ENCODE measurements around the gene C1QL2. TPM values are rescaled to one million over a fixed set of nuclear protein-coding genes. Genes with fewer than 3 reads are reported as not detected.

The C1QL2 gene
- total RNA-seq, 4 donors from 2014 or later = not detected

DNA sequence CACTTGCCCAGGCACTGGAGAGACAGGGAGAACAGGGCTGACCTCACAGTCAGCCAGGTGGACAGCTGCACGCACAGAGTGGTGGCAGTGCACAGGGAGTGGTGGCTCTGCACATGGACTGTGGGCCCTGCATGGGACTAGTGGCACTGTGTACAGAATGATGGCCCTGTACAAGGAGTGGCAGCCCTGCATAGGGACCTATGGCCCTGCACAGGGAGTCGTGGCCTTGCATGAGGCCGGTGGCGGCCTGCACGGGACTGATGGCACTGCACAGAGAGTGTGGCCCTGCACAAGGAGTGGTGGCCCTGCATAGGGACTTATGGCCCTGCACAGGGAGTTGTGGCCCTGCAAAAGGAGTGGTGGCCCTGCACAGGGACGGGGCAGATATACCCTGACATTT lies 46.0 kb upstream of the C1QL2 start:
- 73% methylated on average over 2 of the region's 6 CpGs; no CpG with 5 or more reads in 1 of the 2 donors for WGBS, 2 donors (ENCODE audit: low coverage in 1 of 2)
- TF ChIP-seq CTCF (IDR thresholded peaks at IDR 0.05) (no peak), EP300 (IDR thresholded peaks at IDR 0.05) (no peak), POLR2A (IDR thresholded peaks at IDR 0.05) (no peak), POLR2AphosphoS5 (IDR thresholded peaks at IDR 0.05) (no peak)
- H3K36me3 ChIP-seq = no peaks in the 10 kb centered on the region
- no peak for ATAC-seq
- no peaks in the 10 kb centered on the region for H3K9me3 ChIP-seq
- H3K4me1 ChIP-seq = no peaks in the 10 kb centered on the region
- no peak overlapping the region for H3K27ac ChIP-seq
- H3K27me3 ChIP-seq = peaks cover 19% of the 10 kb centered on the region
- no peak overlapping the region for H3K4me3 ChIP-seq

DNA sequence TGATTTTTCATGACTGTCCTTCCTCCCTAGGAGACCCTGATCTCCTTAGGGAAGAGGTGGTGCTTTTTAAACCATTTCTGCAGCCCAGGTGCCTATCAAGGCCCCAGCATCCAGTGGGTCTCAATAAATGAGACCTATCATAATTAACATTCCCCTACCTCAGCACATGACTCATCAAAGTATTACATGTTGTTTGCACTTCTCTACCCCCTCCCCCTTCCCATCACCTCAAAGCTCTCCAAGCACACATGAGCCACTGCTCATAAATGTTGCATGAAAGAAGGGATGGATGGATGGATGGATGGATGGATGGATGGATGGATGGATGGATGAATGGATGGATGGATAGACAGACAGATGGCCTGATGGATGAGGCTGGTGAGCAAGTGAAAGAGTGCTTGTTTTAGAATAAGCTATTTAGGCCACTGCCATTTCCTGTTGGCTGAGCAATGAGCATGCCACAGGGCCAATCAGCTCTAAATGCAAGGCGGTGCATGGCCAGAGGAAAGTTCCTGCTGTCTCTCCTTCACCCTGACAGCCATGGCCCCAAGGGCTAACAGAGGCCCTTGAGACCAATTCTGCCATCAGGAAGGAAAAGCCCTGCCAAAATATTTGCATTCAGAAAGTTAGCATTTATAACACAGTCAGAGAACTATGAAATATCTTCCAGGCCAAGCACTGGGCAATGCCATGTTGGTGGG lies 44.2 kb upstream of the C1QL2 start:
- ATAC-seq = no peak
- Histone ChIP-seq H3K27me3 (peaks cover 34% of the 10 kb centered on the region), H3K4me1 (no peaks in the 10 kb centered on the region), H3K9me3 (no peaks in the 10 kb centered on the region), H3K36me3 (no peaks in the 10 kb centered on the region), H3K4me3 (no peak overlapping the region), H3K27ac (no peak overlapping the region)
- TF ChIP-seq POLR2A (IDR thresholded peaks at IDR 0.05) (no peak), CTCF (IDR thresholded peaks at IDR 0.05) (no peak), POLR2AphosphoS5 (IDR thresholded peaks at IDR 0.05) (no peak), EP300 (IDR thresholded peaks at IDR 0.05) (no peak)
- WGBS, 2 donors (ENCODE audit: low coverage in 1 of 2) = 67% methylated on average over 1 of the region's 1 CpG; no CpG with 5 or more reads in 1 of the 2 donors

DNA sequence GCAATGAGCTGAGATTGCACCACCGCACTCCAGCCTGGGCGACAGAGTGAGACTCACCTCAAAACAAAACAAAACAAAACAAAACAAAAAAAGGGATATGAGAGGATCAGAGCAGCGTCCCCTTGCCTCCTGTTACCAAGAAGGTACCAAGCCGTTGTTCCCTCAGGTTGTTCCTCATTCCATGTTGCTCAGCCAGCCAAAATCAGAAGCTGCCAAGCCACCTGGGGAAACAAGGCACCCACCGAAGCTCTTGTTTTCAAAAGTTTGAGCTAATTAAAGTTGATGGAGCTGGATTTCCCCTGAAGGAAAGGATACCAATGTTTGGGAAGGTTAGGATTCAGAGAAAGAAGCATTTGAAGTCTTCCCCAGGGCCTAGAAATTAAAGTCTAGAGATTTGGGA lies 43.3 kb upstream of the C1QL2 start:
- WGBS, 2 donors (ENCODE audit: low coverage in 1 of 2) = 65 to 67% methylated on average over 2 to 4 of the region's 5 CpGs
- TF ChIP-seq POLR2A (IDR thresholded peaks at IDR 0.05) = no peak
- TF ChIP-seq CTCF (IDR thresholded peaks at IDR 0.05) = no peak
- no peak for TF ChIP-seq EP300 (IDR thresholded peaks at IDR 0.05)
- TF ChIP-seq POLR2AphosphoS5 (IDR thresholded peaks at IDR 0.05) = no peak
- Histone ChIP-seq H3K9me3 (no peaks in the 10 kb centered on the region), H3K36me3 (no peaks in the 10 kb centered on the region), H3K27ac (no peak overlapping the region), H3K4me1 (no peaks in the 10 kb centered on the region), H3K27me3 (peaks cover 38% of the 10 kb centered on the region), H3K4me3 (no peak overlapping the region)
- no peak for ATAC-seq

GRCh38 chr2:119198240-119198840 lies 39.8 kb upstream of the C1QL2 start:
- no peak for TF ChIP-seq POLR2AphosphoS5 (IDR thresholded peaks at IDR 0.05)
- no peak for TF ChIP-seq CTCF (IDR thresholded peaks at IDR 0.05)
- TF ChIP-seq EP300 (IDR thresholded peaks at IDR 0.05) = no peak
- TF ChIP-seq POLR2A (IDR thresholded peaks at IDR 0.05) = no peak
- no peaks in the 10 kb centered on the region for H3K9me3 ChIP-seq
- ATAC-seq = no peak
- H3K4me1 ChIP-seq = no peaks in the 10 kb centered on the region
- H3K27me3 ChIP-seq = peaks cover 57% of the 10 kb centered on the region
- no peak overlapping the region for H3K27ac ChIP-seq
- H3K4me3 ChIP-seq = no peak overlapping the region
- 57 to 71% methylated on average over 4 to 7 of the region's 7 CpGs for WGBS, 2 donors (ENCODE audit: low coverage in 1 of 2)
- no peaks in the 10 kb centered on the region for H3K36me3 ChIP-seq

All from gastroesophageal sphincter (tissue), 4 donors.